ENCODE measurements around the gene DNAJC27. TPM values are rescaled to one million over a fixed set of nuclear protein-coding genes. Genes with fewer than 3 reads are reported as not detected.

DNAJC27 gene
- total and polyA plus RNA-seq, 2 experiments from 2014 or later = 7.4 to 11.3 TPM

- Histone ChIP-seq H3K9me3 (ENCODE audit: low read depth) (no peaks in the 10 kb centered on the region), H3K27ac (no peak overlapping the region), H3K27me3 (no peaks in the 10 kb centered on the region)
Measured at GRCh38 chr2:24969784-24970183, 2.0 kb downstream of the DNAJC27 start.

GRCh38 chr2:24961903-24962302, 9.9 kb downstream of the DNAJC27 start:
- H3K36me3 ChIP-seq = peaks cover 49% of the 10 kb centered on the region
- H3K27ac ChIP-seq = no peak overlapping the region
- no peak for TF ChIP-seq CTCF (IDR thresholded peaks at IDR 0.05; ENCODE audit: low read depth, low read length)
- no peak overlapping the region for H3K4me3 ChIP-seq
- no peaks in the 10 kb centered on the region for H3K4me1 ChIP-seq (ENCODE audit: low read depth)
- no peak for DNase-seq (ENCODE audit: low read depth in 1 of 2, low spot score in 1 of 2)
- H3K9me3 ChIP-seq (ENCODE audit: low read depth) = no peaks in the 10 kb centered on the region
- no peaks in the 10 kb centered on the region for H3K27me3 ChIP-seq

More at GRCh38 chr2:24969784-24970183, 2.0 kb downstream of the DNAJC27 start:
- TF ChIP-seq CTCF (IDR thresholded peaks at IDR 0.05; ENCODE audit: low read depth, low read length) = no peak
- H3K4me1 ChIP-seq (ENCODE audit: low read depth) = peaks cover 6% of the 10 kb centered on the region
- peaks cover 19% of the 10 kb centered on the region for H3K36me3 ChIP-seq
- peak in 1 of 2 donors; percentile 19 for DNase-seq (ENCODE audit: low read depth in 1 of 2, low spot score in 1 of 2)
- no peak overlapping the region for H3K4me3 ChIP-seq

- no peaks in the 10 kb centered on the region for H3K27me3 ChIP-seq
- no peak for DNase-seq (ENCODE audit: low read depth in 1 of 2, low spot score in 1 of 2)
- no peaks in the 10 kb centered on the region for H3K9me3 ChIP-seq (ENCODE audit: low read depth)
- no peak for TF ChIP-seq CTCF (IDR thresholded peaks at IDR 0.05; ENCODE audit: low read depth, low read length)
- H3K4me1 ChIP-seq (ENCODE audit: low read depth) = no peaks in the 10 kb centered on the region
- H3K4me3 ChIP-seq = no peak overlapping the region
- peaks cover 55% of the 10 kb centered on the region for H3K36me3 ChIP-seq
- H3K27ac ChIP-seq = no peak overlapping the region
Measured at GRCh38 chr2:24959761-24960160, 12.0 kb downstream of the DNAJC27 start.

GRCh38 chr2:24958411-24958935, 13.3 kb downstream of the DNAJC27 start:
- DNase-seq (ENCODE audit: low read depth in 1 of 2, low spot score in 1 of 2) = no peak
- TF ChIP-seq CTCF (IDR thresholded peaks at IDR 0.05; ENCODE audit: low read depth, low read length) = no peak
- Histone ChIP-seq H3K9me3 (ENCODE audit: low read depth) (no peaks in the 10 kb centered on the region), H3K27ac (no peak overlapping the region), H3K4me3 (no peak overlapping the region), H3K27me3 (no peaks in the 10 kb centered on the region), H3K36me3 (peaks cover 52% of the 10 kb centered on the region), H3K4me1 (ENCODE audit: low read depth) (no peaks in the 10 kb centered on the region)

GRCh38 chr2:24957976-24958375, 13.8 kb downstream of the DNAJC27 start:
- no peak for DNase-seq (ENCODE audit: low read depth in 1 of 2, low spot score in 1 of 2)
- Histone ChIP-seq H3K27ac (no peak overlapping the region), H3K4me3 (no peak overlapping the region), H3K36me3 (peaks cover 52% of the 10 kb centered on the region), H3K4me1 (ENCODE audit: low read depth) (no peaks in the 10 kb centered on the region), H3K9me3 (ENCODE audit: low read depth) (no peaks in the 10 kb centered on the region), H3K27me3 (no peaks in the 10 kb centered on the region)
- no peak for TF ChIP-seq CTCF (IDR thresholded peaks at IDR 0.05; ENCODE audit: low read depth, low read length)

Measured in cardiac muscle cell (in vitro differentiated cells and primary cell).